ENCODE data around the gene PHETA2. TPM values are rescaled to one million over a fixed set of nuclear protein-coding genes. Genes with fewer than 3 reads are reported as not detected.

PHETA2 gene
- total RNA-seq, 6 donors from 2014 or later, result 7.3 to 18.5 (median 13.6) TPM

DNA sequence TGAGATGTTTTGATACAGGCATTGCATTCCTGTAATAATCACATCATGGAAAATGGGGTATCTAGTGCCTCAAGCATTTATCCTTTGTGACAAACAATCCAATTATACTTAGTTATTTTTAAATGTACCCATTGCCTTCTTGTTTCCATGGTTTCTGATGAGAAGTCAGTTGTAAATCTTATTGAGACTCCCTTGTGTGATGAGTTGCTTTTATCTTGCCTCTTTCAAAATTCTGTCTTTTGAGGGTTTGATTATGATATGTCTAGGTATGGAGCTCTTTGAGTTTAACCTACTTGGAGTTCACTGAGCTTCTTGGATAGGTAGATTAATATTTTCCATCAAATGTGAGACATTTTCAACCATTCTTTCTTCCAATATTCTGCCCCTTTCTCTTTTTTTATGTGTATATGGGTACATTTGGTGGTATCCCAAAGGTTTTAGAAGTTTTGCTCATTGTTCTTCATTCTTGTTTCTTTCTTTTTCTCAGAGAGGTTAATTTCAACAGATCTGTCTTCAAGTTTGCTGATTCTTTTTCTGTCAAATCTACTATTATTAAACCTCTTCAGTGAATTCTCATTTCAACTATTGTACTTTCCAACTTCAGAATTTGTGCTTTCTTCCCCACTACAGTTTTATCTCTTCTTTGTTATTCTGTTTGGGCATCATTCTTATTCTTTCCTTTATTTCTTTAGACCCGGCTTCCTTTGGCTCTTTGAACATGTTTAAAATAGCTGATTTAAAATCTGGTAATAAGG lies 17.1 kb upstream of the PHETA2 start:
- Histone ChIP-seq H3K27ac (no peak overlapping the region), H3K4me3 (no peak overlapping the region), H3K36me3 (peaks cover 4 to 40% (median 30%) of the 10 kb centered on the region in 4 donors), H3K4me1 (no peaks in the 10 kb centered on the region), H3K27me3 (no peaks in the 10 kb centered on the region), H3K9me3 (peaks cover 0 to 7% (median 5%) of the 10 kb centered on the region in 4 donors)
- DNase-seq, result no peak
- TF ChIP-seq POLR2AphosphoS5 (IDR thresholded peaks at IDR 0.05), result no peak
- TF ChIP-seq EP300 (IDR thresholded peaks at IDR 0.05), result no peak
- TF ChIP-seq, protein P1, sequence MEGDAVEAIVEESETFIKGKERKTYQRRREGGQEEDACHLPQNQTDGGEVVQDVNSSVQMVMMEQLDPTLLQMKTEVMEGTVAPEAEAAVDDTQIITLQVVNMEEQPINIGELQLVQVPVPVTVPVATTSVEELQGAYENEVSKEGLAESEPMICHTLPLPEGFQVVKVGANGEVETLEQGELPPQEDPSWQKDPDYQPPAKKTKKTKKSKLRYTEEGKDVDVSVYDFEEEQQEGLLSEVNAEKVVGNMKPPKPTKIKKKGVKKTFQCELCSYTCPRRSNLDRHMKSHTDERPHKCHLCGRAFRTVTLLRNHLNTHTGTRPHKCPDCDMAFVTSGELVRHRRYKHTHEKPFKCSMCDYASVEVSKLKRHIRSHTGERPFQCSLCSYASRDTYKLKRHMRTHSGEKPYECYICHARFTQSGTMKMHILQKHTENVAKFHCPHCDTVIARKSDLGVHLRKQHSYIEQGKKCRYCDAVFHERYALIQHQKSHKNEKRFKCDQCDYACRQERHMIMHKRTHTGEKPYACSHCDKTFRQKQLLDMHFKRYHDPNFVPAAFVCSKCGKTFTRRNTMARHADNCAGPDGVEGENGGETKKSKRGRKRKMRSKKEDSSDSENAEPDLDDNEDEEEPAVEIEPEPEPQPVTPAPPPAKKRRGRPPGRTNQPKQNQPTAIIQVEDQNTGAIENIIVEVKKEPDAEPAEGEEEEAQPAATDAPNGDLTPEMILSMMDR (IDR thresholded peaks at IDR 0.05), result no peak
- TF ChIP-seq POLR2A (IDR thresholded peaks at IDR 0.05), result no peak
- ATAC-seq (ENCODE audit: low FRiP score in 2 of 2), result no peak
- WGBS, 2 donors, result 93 to 98% methylated on average over 1 of the region's 1 CpG

DNA sequence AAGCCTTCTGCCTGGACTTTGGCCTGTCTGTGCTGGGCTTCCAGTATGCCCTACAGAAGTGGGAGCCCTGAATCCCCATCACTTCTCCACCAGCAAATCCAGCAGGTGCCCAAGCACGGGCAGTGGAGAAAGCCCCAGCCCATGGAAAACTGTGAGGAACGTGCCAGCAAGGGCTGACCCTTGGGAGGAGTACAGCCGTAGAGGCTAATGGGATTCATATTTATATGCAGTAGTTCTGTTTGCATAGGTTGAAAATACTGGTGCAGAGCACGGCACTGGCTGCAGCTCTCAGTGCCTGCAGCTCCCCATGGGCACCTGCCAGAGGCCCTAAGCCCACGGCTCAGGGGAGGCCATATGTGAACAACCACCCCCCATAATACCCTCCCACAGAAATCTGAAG lies 13.6 kb upstream of the PHETA2 start:
- Histone ChIP-seq H3K9me3 (peaks cover 0 to 7% (median 5%) of the 10 kb centered on the region in 4 donors), H3K4me1 (no peaks in the 10 kb centered on the region), H3K4me3 (no peak overlapping the region), H3K27me3 (no peaks in the 10 kb centered on the region), H3K27ac (no peak overlapping the region), H3K36me3 (peaks cover 4 to 69% (median 48%) of the 10 kb centered on the region in 4 donors)
- DNase-seq (peak in 1 of 2 donors; percentile 30), ATAC-seq (ENCODE audit: low FRiP score in 2 of 2) (no peak)
- 91 to 95% methylated on average over 3 to 5 of the region's 5 CpGs for WGBS, 2 donors
- TF ChIP-seq POLR2A (IDR thresholded peaks at IDR 0.05) (no peak), POLR2AphosphoS5 (IDR thresholded peaks at IDR 0.05) (no peak), EP300 (IDR thresholded peaks at IDR 0.05) (no peak)
- TF ChIP-seq, protein P1 (IDR thresholded peaks at IDR 0.05), result no peak

DNA sequence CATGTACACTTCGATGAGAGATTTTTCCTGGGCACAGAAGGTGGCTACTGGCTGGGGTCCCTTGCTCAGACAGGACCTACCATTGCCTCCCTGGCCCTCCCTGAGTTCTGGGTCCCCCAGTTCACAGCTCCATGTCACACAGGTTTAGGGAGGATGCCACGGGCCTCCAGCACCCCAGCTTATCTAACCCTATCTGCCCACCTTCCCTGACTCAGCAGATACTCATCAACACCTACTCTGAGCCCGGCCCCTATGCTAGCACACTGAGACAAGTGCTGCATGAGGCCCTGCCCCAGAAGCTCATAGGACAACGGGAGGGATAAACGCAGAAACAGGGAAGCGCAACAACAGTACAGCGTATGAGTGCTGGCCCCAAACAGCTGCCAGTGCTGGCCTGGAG lies 13.0 kb upstream of the PHETA2 start:
- peak in 1 of 2 donors; percentile 17 for ATAC-seq (ENCODE audit: low FRiP score in 2 of 2)
- Histone ChIP-seq H3K4me3 (no peak overlapping the region), H3K36me3 (peaks cover 4 to 75% (median 53%) of the 10 kb centered on the region in 4 donors)

DNA sequence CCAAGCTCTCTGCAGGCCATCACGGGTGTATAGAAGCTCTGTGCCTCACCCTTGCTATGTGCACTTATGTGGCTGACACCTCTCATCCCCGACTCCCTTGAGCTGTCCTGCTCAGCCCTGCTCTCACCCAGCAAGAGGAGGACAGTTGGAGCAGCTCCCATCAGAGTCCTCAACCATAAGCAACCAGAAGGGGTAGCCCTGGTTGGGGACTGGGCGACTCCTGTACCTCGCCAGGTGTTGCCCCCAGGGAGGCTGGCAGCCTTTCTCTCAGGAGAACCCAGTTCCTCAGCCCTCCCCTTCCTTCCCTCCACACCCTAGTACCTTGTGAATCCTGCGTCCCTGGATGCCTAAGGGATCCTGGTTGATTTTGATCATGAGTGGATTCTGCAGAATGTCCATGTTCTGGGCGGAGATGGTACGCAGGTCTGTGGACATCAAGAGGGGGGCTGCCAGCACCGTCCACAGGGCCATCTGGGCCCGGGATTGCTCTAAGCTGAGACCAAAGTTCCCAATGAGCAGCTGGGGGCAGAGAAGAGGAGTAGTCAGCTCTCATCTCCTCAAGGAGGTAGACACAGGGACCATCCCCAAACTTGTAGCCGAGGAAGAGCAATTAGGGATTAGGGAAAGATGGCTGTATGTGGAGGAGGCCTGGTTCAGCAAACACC lies 11.4 kb upstream of the PHETA2 start:
- no peak overlapping the region for H3K27ac ChIP-seq
- no peak overlapping the region for H3K4me3 ChIP-seq
- TF ChIP-seq, protein P1 (IDR thresholded peaks at IDR 0.05), result no peak
- TF ChIP-seq POLR2AphosphoS5 (IDR thresholded peaks at IDR 0.05) (no peak), EP300 (IDR thresholded peaks at IDR 0.05) (no peak), POLR2A (IDR thresholded peaks at IDR 0.05) (no peak)
- H3K4me1 ChIP-seq, result no peaks in the 10 kb centered on the region
- 96 to 98% methylated on average over 6 to 10 of the region's 10 CpGs for WGBS, 2 donors
- H3K27me3 ChIP-seq, result no peaks in the 10 kb centered on the region
- DNase-seq (no peak), ATAC-seq (ENCODE audit: low FRiP score in 2 of 2) (no peak)
- no peaks in the 10 kb centered on the region for H3K9me3 ChIP-seq
- peaks cover 4 to 90% (median 68%) of the 10 kb centered on the region in 4 donors for H3K36me3 ChIP-seq

More for the DNA sequence above, 13.0 kb upstream of the PHETA2 start:
- Histone ChIP-seq H3K27me3 (no peaks in the 10 kb centered on the region), H3K9me3 (peaks cover 0 to 7% (median 5%) of the 10 kb centered on the region in 4 donors), H3K27ac (no peak overlapping the region), H3K4me1 (no peaks in the 10 kb centered on the region)
- 94% methylated on average over 7 of the region's 7 CpGs for WGBS, 2 donors
- DNase-seq, result no peak
- TF ChIP-seq EP300 (IDR thresholded peaks at IDR 0.05) (no peak), POLR2A (IDR thresholded peaks at IDR 0.05) (no peak), POLR2AphosphoS5 (IDR thresholded peaks at IDR 0.05) (no peak)
- TF ChIP-seq, protein P1 (IDR thresholded peaks at IDR 0.05), result no peak
